ENCODE measurements around the gene DPH5.

DNA sequence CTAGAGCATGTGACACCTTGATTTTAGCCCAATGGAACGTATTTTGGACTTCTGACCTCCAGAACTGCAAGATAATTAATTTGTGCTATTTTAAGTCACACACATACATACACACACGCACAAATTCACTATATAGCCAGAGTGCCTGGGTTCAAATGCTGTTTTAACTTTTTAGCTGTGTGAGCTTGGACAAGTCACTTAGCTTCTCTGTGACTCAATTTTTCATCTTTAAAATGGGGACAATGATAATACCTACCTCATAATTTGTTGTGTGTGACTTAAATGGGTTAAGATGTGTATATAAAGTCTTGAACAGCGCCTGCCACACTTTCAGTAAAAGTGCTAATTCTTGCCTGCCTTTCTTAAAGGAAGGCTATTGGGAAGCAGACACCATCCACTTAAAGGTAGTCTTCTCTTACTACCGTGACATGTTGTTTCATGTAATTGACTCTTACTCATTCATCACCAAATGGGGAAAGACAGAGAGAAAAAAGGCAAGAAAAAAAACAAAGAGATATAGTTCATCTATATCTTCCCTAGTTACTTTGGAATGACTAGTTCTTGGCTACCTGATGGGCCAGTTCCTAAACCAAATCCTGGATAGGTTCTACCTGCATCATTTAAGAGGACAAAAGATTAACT is 73.4 kb downstream of the DPH5 start:
- TF ChIP-seq GATA2 (IDR thresholded peaks at IDR 0.05; ENCODE audit: insufficient read depth, insufficient read length, low read depth, low read length) (no peak), EZH2 (IDR thresholded peaks at IDR 0.05; ENCODE audit: borderline replicate concordance, low read depth, low read length, severe bottlenecking) (no peak), POLR2A (IDR thresholded peaks at IDR 0.05; ENCODE audit: low read depth, low read length) (no peak), POLR2AphosphoS5 (IDR thresholded peaks at IDR 0.05; ENCODE audit: insufficient read depth, low read depth, low read length) (no peak), JUN (IDR thresholded peaks at IDR 0.05; ENCODE audit: borderline replicate concordance, insufficient read depth, insufficient read length, low read depth) (no peak)
- TF ChIP-seq, protein P1, sequence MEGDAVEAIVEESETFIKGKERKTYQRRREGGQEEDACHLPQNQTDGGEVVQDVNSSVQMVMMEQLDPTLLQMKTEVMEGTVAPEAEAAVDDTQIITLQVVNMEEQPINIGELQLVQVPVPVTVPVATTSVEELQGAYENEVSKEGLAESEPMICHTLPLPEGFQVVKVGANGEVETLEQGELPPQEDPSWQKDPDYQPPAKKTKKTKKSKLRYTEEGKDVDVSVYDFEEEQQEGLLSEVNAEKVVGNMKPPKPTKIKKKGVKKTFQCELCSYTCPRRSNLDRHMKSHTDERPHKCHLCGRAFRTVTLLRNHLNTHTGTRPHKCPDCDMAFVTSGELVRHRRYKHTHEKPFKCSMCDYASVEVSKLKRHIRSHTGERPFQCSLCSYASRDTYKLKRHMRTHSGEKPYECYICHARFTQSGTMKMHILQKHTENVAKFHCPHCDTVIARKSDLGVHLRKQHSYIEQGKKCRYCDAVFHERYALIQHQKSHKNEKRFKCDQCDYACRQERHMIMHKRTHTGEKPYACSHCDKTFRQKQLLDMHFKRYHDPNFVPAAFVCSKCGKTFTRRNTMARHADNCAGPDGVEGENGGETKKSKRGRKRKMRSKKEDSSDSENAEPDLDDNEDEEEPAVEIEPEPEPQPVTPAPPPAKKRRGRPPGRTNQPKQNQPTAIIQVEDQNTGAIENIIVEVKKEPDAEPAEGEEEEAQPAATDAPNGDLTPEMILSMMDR (IDR thresholded peaks at IDR 0.05; ENCODE audit: extremely low read depth in 1 of 2, insufficient read depth in 1 of 2, low read depth in 1 of 2, low read length in 2 of 2), result no peak
- TF ChIP-seq, protein P2, sequence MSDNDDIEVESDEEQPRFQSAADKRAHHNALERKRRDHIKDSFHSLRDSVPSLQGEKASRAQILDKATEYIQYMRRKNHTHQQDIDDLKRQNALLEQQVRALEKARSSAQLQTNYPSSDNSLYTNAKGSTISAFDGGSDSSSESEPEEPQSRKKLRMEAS (IDR thresholded peaks at IDR 0.05; ENCODE audit: insufficient read depth, insufficient read length), result no peak

All from endothelial cell of umbilical vein (primary cell).